Cardiac fibroblast (primary cell): ENCODE results near the gene SAFB.

ENCODE experiments used
- DNase-seq, 2 donors: peaks; one replicate each; pipeline versions ENCODE4 v3.0.0 to v3.0.0-alpha.2; 2010; ENCODE audit warnings: low read depth in 2 of 2
- H3K4me3 ChIP-seq, 2 donors: replicated peaks in 1 of 2; 1 replicate in 1 of 2; 2 replicates in 1 of 2; pipeline ENCODE4 v1.5.1; 2011; ENCODE audit warnings: low read depth in 2 of 2, low read length in 2 of 2, mild to moderate bottlenecking in 2 of 2, moderate library complexity in 1 of 2
- TF ChIP-seq, protein P1 (sequence below): IDR thresholded peaks from one replicate; pipeline ENCODE4 v1.5.1; 2011; ENCODE audit warnings: low read depth, mild to moderate bottlenecking, low read length, inconsistent platforms

Gene SAFB

DNA sequence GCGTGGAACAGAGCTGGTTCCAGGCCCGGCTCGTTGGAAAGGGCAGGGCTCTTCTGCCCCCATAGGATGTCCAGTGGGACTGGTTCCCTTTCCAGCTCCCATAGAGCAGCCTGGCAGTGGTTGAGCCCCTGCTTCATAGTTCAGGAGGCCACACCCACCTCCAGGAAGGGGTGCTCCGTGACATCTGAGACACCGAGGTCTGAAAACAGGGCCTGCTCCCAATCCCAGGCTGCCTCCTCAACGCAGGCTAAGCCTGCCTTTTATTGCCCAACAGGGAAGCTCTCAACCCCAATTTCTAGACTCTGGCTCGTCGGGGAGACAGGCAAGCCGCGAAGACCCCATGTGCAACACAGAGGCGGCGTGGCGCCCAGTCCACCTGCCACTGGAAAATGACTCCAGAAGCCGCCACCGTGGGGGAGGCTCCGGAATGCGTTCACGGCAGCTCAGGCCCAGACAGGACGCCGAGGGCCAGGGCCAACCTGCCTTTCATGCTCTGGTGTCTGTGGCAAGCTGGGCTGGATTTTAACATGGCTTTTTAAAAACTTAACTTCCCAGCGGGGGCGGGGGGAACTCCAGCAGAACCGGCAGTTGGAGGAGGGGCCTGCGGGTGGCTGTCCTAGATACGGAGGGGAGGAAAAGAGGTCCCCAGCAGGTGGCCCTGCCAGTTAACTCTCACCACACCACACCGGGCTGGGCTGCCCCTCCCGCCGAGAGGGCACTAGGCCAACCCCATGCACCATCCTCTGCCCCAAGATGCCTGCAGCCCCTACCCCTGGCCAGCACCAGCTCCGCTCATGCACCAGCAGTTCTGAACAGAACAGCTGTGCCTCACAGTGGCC is 37.2 kb upstream of the SAFB start:
- no peak for DNase-seq
- no peak overlapping the region for H3K4me3 ChIP-seq
- TF ChIP-seq, protein P1, sequence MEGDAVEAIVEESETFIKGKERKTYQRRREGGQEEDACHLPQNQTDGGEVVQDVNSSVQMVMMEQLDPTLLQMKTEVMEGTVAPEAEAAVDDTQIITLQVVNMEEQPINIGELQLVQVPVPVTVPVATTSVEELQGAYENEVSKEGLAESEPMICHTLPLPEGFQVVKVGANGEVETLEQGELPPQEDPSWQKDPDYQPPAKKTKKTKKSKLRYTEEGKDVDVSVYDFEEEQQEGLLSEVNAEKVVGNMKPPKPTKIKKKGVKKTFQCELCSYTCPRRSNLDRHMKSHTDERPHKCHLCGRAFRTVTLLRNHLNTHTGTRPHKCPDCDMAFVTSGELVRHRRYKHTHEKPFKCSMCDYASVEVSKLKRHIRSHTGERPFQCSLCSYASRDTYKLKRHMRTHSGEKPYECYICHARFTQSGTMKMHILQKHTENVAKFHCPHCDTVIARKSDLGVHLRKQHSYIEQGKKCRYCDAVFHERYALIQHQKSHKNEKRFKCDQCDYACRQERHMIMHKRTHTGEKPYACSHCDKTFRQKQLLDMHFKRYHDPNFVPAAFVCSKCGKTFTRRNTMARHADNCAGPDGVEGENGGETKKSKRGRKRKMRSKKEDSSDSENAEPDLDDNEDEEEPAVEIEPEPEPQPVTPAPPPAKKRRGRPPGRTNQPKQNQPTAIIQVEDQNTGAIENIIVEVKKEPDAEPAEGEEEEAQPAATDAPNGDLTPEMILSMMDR: no peak

GRCh38 chr19:5586300-5587070 is 36.4 kb upstream of the SAFB start:
- TF ChIP-seq, protein P1: no peak
- DNase-seq: no peak
- H3K4me3 ChIP-seq: no peak overlapping the region

DNA sequence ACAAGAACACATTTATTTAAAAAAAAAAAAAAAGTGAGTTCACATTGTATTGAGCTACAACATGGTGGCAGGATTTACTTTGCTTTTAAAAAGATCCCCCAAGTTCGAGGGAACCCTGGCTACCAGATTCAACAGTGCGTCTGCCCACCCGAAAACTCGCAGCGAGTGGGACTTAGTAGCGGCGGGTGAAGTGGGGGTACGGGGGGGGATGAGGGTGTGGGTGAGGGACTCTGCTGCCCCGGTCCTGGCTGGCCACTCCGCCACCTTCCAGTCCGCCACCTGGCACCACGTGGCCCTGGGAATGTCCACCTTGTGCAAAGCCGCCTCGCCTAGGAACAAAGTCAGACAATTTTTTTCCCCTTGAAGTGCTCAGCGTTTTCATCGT is 35.8 kb upstream of the SAFB start:
- TF ChIP-seq, protein P1: no peak
- no peak for DNase-seq
- no peak overlapping the region for H3K4me3 ChIP-seq

DNA sequence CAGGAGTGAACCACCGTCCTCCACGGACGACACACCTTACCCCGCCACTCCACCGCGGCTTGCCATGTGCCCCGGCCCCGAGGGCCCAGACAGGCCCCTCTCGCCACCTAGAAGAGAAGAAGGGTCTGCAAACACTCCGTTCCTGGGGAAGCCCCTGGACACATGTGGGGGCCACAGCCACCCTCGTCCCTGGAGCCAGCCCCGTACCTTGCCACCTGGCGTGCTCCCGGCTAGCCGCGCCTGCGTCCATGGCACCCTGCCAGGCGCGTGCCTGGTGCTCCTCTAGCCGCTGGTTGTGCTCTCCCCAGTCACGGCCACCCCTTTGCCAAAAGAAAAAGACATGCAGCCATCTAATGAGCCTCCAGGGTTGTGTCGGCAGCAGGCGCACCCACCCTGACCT is 35.2 kb upstream of the SAFB start:
- no peak for DNase-seq
- TF ChIP-seq, protein P1: no peak
- H3K4me3 ChIP-seq: no peak overlapping the region

DNA sequence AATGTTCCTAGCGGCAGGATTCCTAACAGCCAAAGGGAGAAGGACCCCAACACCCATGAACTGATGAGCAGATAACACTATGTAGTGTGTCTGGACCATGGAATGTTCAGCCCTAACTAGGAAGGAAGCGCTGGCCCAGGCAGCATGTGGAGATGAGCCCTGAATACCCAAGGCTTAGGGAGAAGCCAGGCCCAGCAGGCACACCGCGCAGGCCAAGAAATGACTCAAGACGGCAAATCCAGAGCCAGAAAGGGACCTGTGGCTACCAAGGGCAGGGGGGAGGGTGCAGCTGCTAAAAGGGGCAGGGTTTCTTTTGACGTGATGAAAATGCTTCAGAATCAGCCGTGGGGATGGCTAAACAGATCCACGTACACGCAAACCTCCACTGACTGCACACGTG is 34.4 kb upstream of the SAFB start:
- H3K4me3 ChIP-seq: no peak overlapping the region
- no peak for DNase-seq
- TF ChIP-seq, protein P1: no peak

DNA sequence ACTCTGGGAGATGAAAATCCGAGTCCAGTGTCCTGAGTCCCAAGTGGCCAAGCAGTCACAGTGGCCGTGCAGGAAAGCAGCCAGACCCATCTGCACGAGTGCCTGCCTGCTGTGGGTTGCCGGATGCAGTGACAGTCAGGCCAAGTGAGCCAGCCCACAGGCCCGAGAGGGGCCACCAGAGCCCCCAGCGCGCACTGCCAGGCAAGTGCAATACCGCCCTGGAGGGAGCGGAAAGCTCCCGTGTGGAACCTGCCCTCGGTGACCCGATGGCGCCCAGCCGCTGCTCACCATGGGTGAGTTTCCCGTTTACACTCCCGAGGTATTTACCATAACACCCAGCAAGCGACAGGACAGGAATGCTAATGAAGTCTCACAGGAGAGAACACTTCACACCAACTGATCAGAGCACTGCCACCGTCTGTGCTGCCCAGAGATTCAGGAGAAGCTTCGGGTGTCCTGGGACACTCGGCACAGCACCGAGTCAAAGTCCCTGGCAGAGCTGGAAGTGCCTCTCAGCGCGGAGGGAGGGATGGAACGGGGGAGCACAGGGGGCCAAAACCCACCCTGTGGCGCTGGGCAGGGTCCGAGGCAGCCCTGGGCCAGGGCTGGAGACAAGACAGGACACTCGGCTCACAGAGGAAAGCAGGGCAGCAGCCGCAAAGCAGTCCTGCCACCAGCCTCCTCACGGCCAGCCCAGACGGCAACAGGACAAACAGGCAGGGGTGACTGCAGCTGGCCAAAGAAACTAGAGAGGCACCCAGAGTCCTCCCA is 33.8 kb upstream of the SAFB start:
- TF ChIP-seq, protein P1: no peak

More for the DNA sequence above, 33.8 kb upstream of the SAFB start:
- H3K4me3 ChIP-seq: no peak overlapping the region
- DNase-seq: no peak
